Muscle of leg (tissue), 11 donors: ENCODE results near the gene CSDE1. TPM values are rescaled to one million over a fixed set of nuclear protein-coding genes. Genes with fewer than 3 reads are reported as not detected.

Source experiments
- DNase-seq: peaks from one replicate; pipeline ENCODE4 v3.0.0; 2013
- H3K27ac ChIP-seq: one replicate; pipeline ENCODE4 v1.5.1; 2013; ENCODE audit warnings: mild to moderate bottlenecking, low read length, control low read depth
- H3K27me3 ChIP-seq: one replicate; pipeline ENCODE4 v1.6.1; 2013; ENCODE audit warnings: low read length; ENCODE audit not compliant: control insufficient read depth, insufficient read depth
- H3K36me3 ChIP-seq: one replicate; pipeline ENCODE4 v1.6.1; 2013; ENCODE audit warnings: low read length; ENCODE audit not compliant: control insufficient read depth, insufficient read depth
- H3K4me1 ChIP-seq: one replicate; pipeline ENCODE4 v1.6.1; 2013; ENCODE audit warnings: low read length; ENCODE audit not compliant: control insufficient read depth, insufficient read depth
- H3K4me3 ChIP-seq: one replicate; pipeline ENCODE4 v1.5.1; 2013; ENCODE audit warnings: low read length, control low read depth
- H3K9me3 ChIP-seq: replicated peaks from 2 replicates; pipeline ENCODE4 v1.6.1; 2013; ENCODE audit warnings: low read depth, low read length; ENCODE audit not compliant: control insufficient read depth
- WGBS: methylation state at CpG from one replicate; pipeline ENCODE4 v1.1.5; 2013; ENCODE audit warnings: missing lambda C conversion rate; ENCODE audit not compliant: insufficient coverage; 5-methylcytosine and 5-hydroxymethylcytosine counted together
- polyA plus RNA-seq, 8 donors: library from polyadenylated mRNA; unstranded; fragments of 120-200 nt; gene quantifications; one replicate each; pipeline versions ENCODE4 v1.2.1 to v1.2.3, GENCODE V29; 2013; ENCODE audit warnings: inconsistent platforms in 1 of 8, low replicate concordance in 1 of 8; ENCODE audit not compliant: insufficient read length in 8 of 8, insufficient read depth in 1 of 8
- total RNA-seq: library from RNA; stranded (reverse); fragments of 120-200 nt; gene quantifications from one replicate; pipeline ENCODE4 v1.2.4, GENCODE V29; 2013

CSDE1 gene
- total and polyA plus RNA-seq, 9 donors: 328 to 448 (median 393) TPM

DNA sequence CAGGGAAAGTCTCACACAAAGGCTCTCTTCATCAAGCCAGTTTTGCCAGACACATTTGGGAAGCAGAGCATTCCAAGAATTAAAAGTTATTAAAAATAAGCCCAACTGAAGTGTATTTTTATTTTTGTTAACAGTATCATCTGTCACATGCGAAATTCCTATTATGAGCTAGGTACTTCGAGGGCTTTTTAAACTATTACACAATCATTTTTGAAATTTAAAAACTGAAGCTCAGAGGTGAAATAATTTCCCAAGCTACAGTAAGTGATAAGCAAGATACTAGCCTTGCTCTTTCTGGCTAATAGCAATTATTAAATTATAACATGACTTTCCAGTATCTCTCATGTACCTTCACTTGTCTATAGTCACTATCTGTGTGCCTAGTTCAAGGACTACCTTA lies 29.2 kb downstream of the CSDE1 start:
- DNase-seq: no peak
- H3K4me1 ChIP-seq: no peaks in the 10 kb centered on the region
- H3K4me3 ChIP-seq: no peak overlapping the region
- H3K9me3 ChIP-seq: no peaks in the 10 kb centered on the region
- no peaks in the 10 kb centered on the region for H3K27me3 ChIP-seq
- WGBS: no CpG with 5 or more reads among the region's 2 CpGs
- H3K27ac ChIP-seq: no peak overlapping the region
- peaks cover 52% of the 10 kb centered on the region for H3K36me3 ChIP-seq

GRCh38 chr1:114725230-114725629 lies 32.6 kb downstream of the CSDE1 start:
- Histone ChIP-seq H3K9me3 (no peaks in the 10 kb centered on the region), H3K36me3 (peaks cover 57% of the 10 kb centered on the region), H3K27ac (no peak overlapping the region), H3K27me3 (no peaks in the 10 kb centered on the region), H3K4me3 (no peak overlapping the region), H3K4me1 (no peaks in the 10 kb centered on the region)
- no peak for DNase-seq
- WGBS: 86% methylated on average over 1 of the region's 1 CpG

GRCh38 chr1:114723915-114724314 lies 33.9 kb downstream of the CSDE1 start:
- Histone ChIP-seq H3K36me3 (peaks cover 60% of the 10 kb centered on the region), H3K9me3 (no peaks in the 10 kb centered on the region), H3K27ac (no peak overlapping the region), H3K4me3 (no peak overlapping the region), H3K4me1 (no peaks in the 10 kb centered on the region), H3K27me3 (no peaks in the 10 kb centered on the region)
- no CpG with 5 or more reads among the region's 1 CpG for WGBS
- DNase-seq: no peak

GRCh38 chr1:114723457-114723856 lies 34.3 kb downstream of the CSDE1 start:
- peaks cover 63% of the 10 kb centered on the region for H3K36me3 ChIP-seq
- no peak overlapping the region for H3K4me3 ChIP-seq
- no peaks in the 10 kb centered on the region for H3K27me3 ChIP-seq
- DNase-seq: no peak
- H3K9me3 ChIP-seq: no peaks in the 10 kb centered on the region
- no peaks in the 10 kb centered on the region for H3K4me1 ChIP-seq
- no CpG with 5 or more reads among the region's 1 CpG for WGBS
- H3K27ac ChIP-seq: no peak overlapping the region

- WGBS: no CpG with 5 or more reads among the region's 4 CpGs
- Histone ChIP-seq H3K27ac (no peak overlapping the region), H3K4me3 (no peak overlapping the region), H3K27me3 (no peaks in the 10 kb centered on the region), H3K9me3 (no peaks in the 10 kb centered on the region), H3K36me3 (peaks cover 56% of the 10 kb centered on the region), H3K4me1 (peaks cover 3% of the 10 kb centered on the region)
- no peak for DNase-seq
These were observed 37.3 kb downstream of the CSDE1 start for GRCh38 chr1:114720492-114720891.

GRCh38 chr1:114719424-114719787 lies 38.4 kb downstream of the CSDE1 start:
- H3K9me3 ChIP-seq: no peaks in the 10 kb centered on the region
- no peak for DNase-seq
- H3K36me3 ChIP-seq: peaks cover 46% of the 10 kb centered on the region
- H3K27ac ChIP-seq: no peak overlapping the region
- no peaks in the 10 kb centered on the region for H3K27me3 ChIP-seq
- no CpG with 5 or more reads among the region's 3 CpGs for WGBS
- H3K4me1 ChIP-seq: peaks cover 3% of the 10 kb centered on the region
- no peak overlapping the region for H3K4me3 ChIP-seq

- H3K4me1 ChIP-seq: peaks cover 3% of the 10 kb centered on the region
- H3K36me3 ChIP-seq: peaks cover 43% of the 10 kb centered on the region
- H3K27me3 ChIP-seq: no peaks in the 10 kb centered on the region
- no peak for DNase-seq
- H3K4me3 ChIP-seq: no peak overlapping the region
- WGBS: 85% methylated on average over 7 of the region's 11 CpGs
- H3K27ac ChIP-seq: no peak overlapping the region
- H3K9me3 ChIP-seq: no peaks in the 10 kb centered on the region
These were observed 38.9 kb downstream of the CSDE1 start for GRCh38 chr1:114718661-114719423.

DNA sequence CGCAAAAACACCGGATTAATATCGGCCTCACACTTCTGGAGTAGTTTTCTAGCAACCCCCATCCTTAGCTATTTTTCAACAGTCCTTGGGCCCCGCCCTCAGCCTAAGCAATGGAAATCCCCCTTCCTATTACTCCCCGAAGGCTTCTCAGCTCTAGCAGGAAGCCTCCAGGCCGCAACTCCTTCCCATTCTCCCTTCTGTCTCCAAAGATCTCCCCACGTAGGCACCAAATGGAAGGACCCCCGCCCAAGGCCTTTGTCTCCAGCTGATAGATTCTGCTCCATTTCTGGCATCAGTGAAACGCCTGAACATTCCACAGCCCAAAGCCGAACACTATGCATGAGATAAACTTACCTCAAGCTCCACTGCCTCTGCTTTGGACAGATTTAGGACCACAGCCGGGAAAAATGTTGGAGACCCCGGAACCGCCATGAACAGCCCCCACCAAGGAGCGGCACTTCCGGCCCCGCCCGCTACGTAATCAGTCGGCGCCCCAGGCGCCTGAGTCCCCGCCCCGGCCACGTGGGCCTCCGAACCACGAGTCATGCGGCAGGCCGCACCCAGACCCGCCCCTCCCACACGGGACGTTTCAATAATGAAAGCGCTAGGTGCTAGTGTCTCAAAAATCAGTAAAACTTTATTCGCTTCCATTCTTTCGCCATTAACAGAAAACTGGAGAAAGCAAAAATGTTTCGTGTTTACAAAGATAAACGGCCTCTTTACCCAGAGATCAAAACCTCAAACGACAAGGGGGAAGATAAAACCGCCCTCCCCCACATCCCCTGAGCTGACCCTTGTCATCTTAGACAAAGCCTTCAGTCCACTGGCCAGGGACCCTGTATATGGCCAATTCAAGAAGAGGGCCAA lies 41.2 kb downstream of the CSDE1 start, which contains the start of gene NRAS:
NRAS (minus strand) TSS at position 468 of the 867 bp plus-strand sequence. CDS start 611 bp downstream, outside the sequence.
- WGBS: 0% methylated on average over 34 of the region's 38 CpGs
- Histone ChIP-seq H3K27ac (peak within 1 kb of the TSS; percentile 96), H3K27me3 (no peaks in the 10 kb centered on the region), H3K36me3 (peaks cover 44% of the 10 kb centered on the region), H3K4me1 (peaks cover 3% of the 10 kb centered on the region), H3K4me3 (peak within 1 kb of the TSS; percentile 92), H3K9me3 (no peaks in the 10 kb centered on the region)
- peak; percentile 98 for DNase-seq

GRCh38 chr1:114715952-114716303 lies 41.9 kb downstream of the CSDE1 start:
- peaks cover 43% of the 10 kb centered on the region for H3K36me3 ChIP-seq
- no peaks in the 10 kb centered on the region for H3K27me3 ChIP-seq
- no peaks in the 10 kb centered on the region for H3K9me3 ChIP-seq
- peaks cover 3% of the 10 kb centered on the region for H3K4me1 ChIP-seq
- H3K27ac ChIP-seq: peak overlapping the region; percentile 96
- no peak for DNase-seq
- peak overlapping the region; percentile 92 for H3K4me3 ChIP-seq
- 0% methylated on average over 1 of the region's 4 CpGs for WGBS

DNA sequence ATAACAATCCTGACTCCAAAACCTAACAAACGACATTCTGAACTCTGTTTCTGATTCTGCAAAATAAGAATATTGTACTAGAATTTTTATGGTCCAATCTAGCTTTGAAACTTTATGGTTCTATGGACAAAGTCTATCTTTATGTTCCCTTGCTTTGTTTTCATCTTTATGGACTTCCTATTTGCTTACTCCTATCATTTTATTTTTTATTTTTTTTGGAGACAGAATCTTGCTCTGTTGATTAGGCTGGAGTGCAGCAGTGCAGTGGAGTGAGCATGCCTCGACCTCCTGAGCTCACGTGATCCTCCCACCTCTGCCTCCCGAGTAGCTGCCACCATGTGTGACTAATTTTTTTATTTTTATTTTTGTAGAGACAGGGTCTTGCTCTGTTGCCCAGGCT lies 44.8 kb downstream of the CSDE1 start:
- Histone ChIP-seq H3K9me3 (no peaks in the 10 kb centered on the region), H3K36me3 (peaks cover 43% of the 10 kb centered on the region), H3K4me1 (peaks cover 3% of the 10 kb centered on the region), H3K27ac (no peak overlapping the region), H3K4me3 (no peak overlapping the region), H3K27me3 (no peaks in the 10 kb centered on the region)
- no CpG with 5 or more reads among the region's 4 CpGs for WGBS
- DNase-seq: no peak
